Measurements from ENCODE around the gene CEBPG. TPM values are rescaled to one million over a fixed set of nuclear protein-coding genes. Genes with fewer than 3 reads are reported as not detected.
A peak's percentile ranks its signal among the peaks of the same experiment; 100 is the strongest.

The CEBPG gene
- polyA plus RNA-seq, 4 donors = 48.6 to 78.0 (median 67.7) TPM

DNA sequence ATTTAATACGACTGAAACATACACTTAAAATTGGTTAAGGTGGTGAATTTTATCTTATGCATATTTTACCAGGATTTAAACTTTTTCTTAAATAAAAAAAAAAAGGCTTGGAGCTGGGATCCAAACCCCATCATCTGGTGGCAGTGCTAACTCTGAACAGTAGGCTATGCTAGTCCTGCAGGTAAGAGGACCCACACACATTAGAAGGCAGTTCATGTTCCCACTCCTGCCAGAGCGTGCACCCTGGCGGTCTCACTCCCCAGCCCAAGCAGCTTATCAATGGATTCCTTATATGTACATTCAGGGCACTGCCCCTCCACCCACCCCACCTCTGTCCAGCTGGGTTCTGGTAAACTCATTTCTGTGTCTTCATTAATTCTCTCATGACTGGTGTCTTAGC, 39.9 kb upstream of the CEBPG start:
- peak; percentile 25 to 55 for DNase-seq
- Histone ChIP-seq H3K4me1 (ENCODE audit: control insufficient read depth in 3 of 3, insufficient read depth in 2 of 3, low read depth in 1 of 3, low read length in 2 of 3) (peaks cover 0 to 8% (median 0%) of the 10 kb centered on the region in 3 donors), H3K9me3 (ENCODE audit: control insufficient read depth in 2 of 2, insufficient read depth in 1 of 2, low read depth in 1 of 2, low read length in 1 of 2) (no peaks in the 10 kb centered on the region), H3K27ac (ENCODE audit: low read depth in 1 of 3, low read length in 2 of 3) (no peak overlapping the region), H3K27me3 (ENCODE audit: control insufficient read depth in 3 of 3, insufficient read depth in 3 of 3, low read length in 3 of 3) (no peaks in the 10 kb centered on the region), H3K4me3 (ENCODE audit: low read depth in 1 of 3, low read length in 3 of 3) (no peak overlapping the region), H3K36me3 (ENCODE audit: control insufficient read depth in 3 of 3, insufficient read depth in 2 of 3, low read depth in 1 of 3, low read length in 3 of 3) (no peaks in the 10 kb centered on the region)
- WGBS, 3 donors = 62 to 73% (median 70%) methylated on average over 3 of the region's 3 CpGs
- no peak for FAIRE-seq

- Histone ChIP-seq H3K4me3 (ENCODE audit: low read depth in 1 of 3, low read length in 3 of 3) (no peak overlapping the region), H3K27ac (ENCODE audit: low read depth in 1 of 3, low read length in 2 of 3) (no peak overlapping the region), H3K4me1 (ENCODE audit: control insufficient read depth in 3 of 3, insufficient read depth in 2 of 3, low read depth in 1 of 3, low read length in 2 of 3) (peaks cover 0 to 8% (median 0%) of the 10 kb centered on the region in 3 donors), H3K27me3 (ENCODE audit: control insufficient read depth in 3 of 3, insufficient read depth in 3 of 3, low read length in 3 of 3) (no peaks in the 10 kb centered on the region), H3K9me3 (ENCODE audit: control insufficient read depth in 2 of 2, insufficient read depth in 1 of 2, low read depth in 1 of 2, low read length in 1 of 2) (no peaks in the 10 kb centered on the region), H3K36me3 (ENCODE audit: control insufficient read depth in 3 of 3, insufficient read depth in 2 of 3, low read depth in 1 of 3, low read length in 3 of 3) (no peaks in the 10 kb centered on the region)
- FAIRE-seq = peak; percentile 19
- no peak for DNase-seq
- WGBS, 3 donors = 93 to 99% (median 95%) methylated on average over 3 of the region's 3 CpGs
These were observed 39.2 kb upstream of the CEBPG start for GRCh38 chr19:33334271-33334670.

DNA sequence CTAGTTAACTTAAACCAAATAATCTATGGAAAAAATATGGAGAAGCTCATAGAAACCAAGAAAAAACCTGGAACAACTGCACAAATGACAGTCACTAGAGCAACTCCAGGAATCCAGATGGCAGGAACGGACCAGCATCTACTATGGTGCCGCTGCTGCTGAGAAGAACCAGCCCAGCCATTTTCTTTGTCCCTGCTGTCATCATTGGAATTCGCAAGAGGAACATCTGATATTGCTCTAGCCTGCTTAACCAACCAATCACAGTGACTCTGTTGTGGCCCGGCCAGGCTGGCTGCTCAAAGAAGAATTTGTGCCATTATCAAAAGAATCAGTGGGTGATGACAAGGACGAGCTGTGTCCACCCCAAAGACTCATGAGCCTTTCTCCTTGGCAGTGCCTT, 38.1 kb upstream of the CEBPG start:
- WGBS, 3 donors = 82 to 97% (median 92%) methylated on average over 5 of the region's 5 CpGs
- no peaks in the 10 kb centered on the region for H3K36me3 ChIP-seq (ENCODE audit: control insufficient read depth in 3 of 3, insufficient read depth in 2 of 3, low read depth in 1 of 3, low read length in 3 of 3)
- DNase-seq (no peak), FAIRE-seq (no peak)
- peaks cover 0 to 5% (median 0%) of the 10 kb centered on the region in 3 donors for H3K4me1 ChIP-seq (ENCODE audit: control insufficient read depth in 3 of 3, insufficient read depth in 2 of 3, low read depth in 1 of 3, low read length in 2 of 3)
- no peaks in the 10 kb centered on the region for H3K9me3 ChIP-seq (ENCODE audit: control insufficient read depth in 2 of 2, insufficient read depth in 1 of 2, low read depth in 1 of 2, low read length in 1 of 2)
- H3K4me3 ChIP-seq (ENCODE audit: low read depth in 1 of 3, low read length in 3 of 3) = no peak overlapping the region
- no peak overlapping the region for H3K27ac ChIP-seq (ENCODE audit: low read depth in 1 of 3, low read length in 2 of 3)
- no peaks in the 10 kb centered on the region for H3K27me3 ChIP-seq (ENCODE audit: control insufficient read depth in 3 of 3, insufficient read depth in 3 of 3, low read length in 3 of 3)

GRCh38 chr19:33339016-33339984, 34.2 kb upstream of the CEBPG start:
- DNase-seq (no peak), FAIRE-seq (no peak)
- peaks cover 0 to 5% (median 0%) of the 10 kb centered on the region in 3 donors for H3K4me1 ChIP-seq (ENCODE audit: control insufficient read depth in 3 of 3, insufficient read depth in 2 of 3, low read depth in 1 of 3, low read length in 2 of 3)
- H3K4me3 ChIP-seq (ENCODE audit: low read depth in 1 of 3, low read length in 3 of 3) = no peak overlapping the region
- no peaks in the 10 kb centered on the region for H3K9me3 ChIP-seq (ENCODE audit: control insufficient read depth in 2 of 2, insufficient read depth in 1 of 2, low read depth in 1 of 2, low read length in 1 of 2)
- H3K36me3 ChIP-seq (ENCODE audit: control insufficient read depth in 3 of 3, insufficient read depth in 2 of 3, low read depth in 1 of 3, low read length in 3 of 3) = no peaks in the 10 kb centered on the region
- no peak overlapping the region for H3K27ac ChIP-seq (ENCODE audit: low read depth in 1 of 3, low read length in 2 of 3)
- 77 to 80% (median 79%) methylated on average over 8 of the region's 8 CpGs for WGBS, 3 donors
- H3K27me3 ChIP-seq (ENCODE audit: control insufficient read depth in 3 of 3, insufficient read depth in 3 of 3, low read length in 3 of 3) = no peaks in the 10 kb centered on the region

DNA sequence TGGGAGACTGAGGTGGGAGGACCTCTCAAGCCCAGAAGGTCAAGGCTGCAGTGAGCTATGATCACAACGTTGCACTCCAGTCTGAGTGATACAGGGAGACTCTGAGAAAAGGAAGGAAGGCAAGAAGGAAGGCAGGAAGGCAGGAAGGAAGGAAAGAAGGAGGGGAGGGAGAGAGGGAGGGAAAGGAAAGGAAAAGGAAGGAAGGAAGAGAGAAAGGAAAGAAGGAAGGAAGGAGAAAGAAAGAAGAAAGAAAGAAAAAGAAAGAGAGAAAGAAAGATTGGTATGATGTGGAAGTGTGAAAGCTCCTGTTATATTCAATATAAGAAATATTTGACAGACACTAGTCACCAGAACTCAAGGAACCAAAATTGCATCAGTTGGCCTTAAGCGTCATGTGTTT, 32.5 kb upstream of the CEBPG start:
- FAIRE-seq (no peak), DNase-seq (no peak)
- no peak overlapping the region for H3K4me3 ChIP-seq (ENCODE audit: low read depth in 1 of 3, low read length in 3 of 3)
- H3K27ac ChIP-seq (ENCODE audit: low read depth in 1 of 3, low read length in 2 of 3) = no peak overlapping the region
- 23 to 50% (median 39%) methylated on average over 2 of the region's 2 CpGs for WGBS, 3 donors
- no peaks in the 10 kb centered on the region for H3K9me3 ChIP-seq (ENCODE audit: control insufficient read depth in 2 of 2, insufficient read depth in 1 of 2, low read depth in 1 of 2, low read length in 1 of 2)
- H3K36me3 ChIP-seq (ENCODE audit: control insufficient read depth in 3 of 3, insufficient read depth in 2 of 3, low read depth in 1 of 3, low read length in 3 of 3) = no peaks in the 10 kb centered on the region
- no peaks in the 10 kb centered on the region for H3K27me3 ChIP-seq (ENCODE audit: control insufficient read depth in 3 of 3, insufficient read depth in 3 of 3, low read length in 3 of 3)
- peaks cover 0 to 5% (median 0%) of the 10 kb centered on the region in 3 donors for H3K4me1 ChIP-seq (ENCODE audit: control insufficient read depth in 3 of 3, insufficient read depth in 2 of 3, low read depth in 1 of 3, low read length in 2 of 3)

GRCh38 chr19:33343301-33343700, 30.2 kb upstream of the CEBPG start:
- H3K4me1 ChIP-seq (ENCODE audit: control insufficient read depth in 3 of 3, insufficient read depth in 2 of 3, low read depth in 1 of 3, low read length in 2 of 3) = no peaks in the 10 kb centered on the region
- WGBS, 3 donors = 75 to 96% (median 76%) methylated on average over 2 of the region's 2 CpGs
- H3K36me3 ChIP-seq (ENCODE audit: control insufficient read depth in 3 of 3, insufficient read depth in 2 of 3, low read depth in 1 of 3, low read length in 3 of 3) = no peaks in the 10 kb centered on the region
- FAIRE-seq (no peak), DNase-seq (no peak)
- peaks cover 0 to 2% (median 0%) of the 10 kb centered on the region in 3 donors for H3K27me3 ChIP-seq (ENCODE audit: control insufficient read depth in 3 of 3, insufficient read depth in 3 of 3, low read length in 3 of 3)
- H3K9me3 ChIP-seq (ENCODE audit: control insufficient read depth in 2 of 2, insufficient read depth in 1 of 2, low read depth in 1 of 2, low read length in 1 of 2) = no peaks in the 10 kb centered on the region
- no peak overlapping the region for H3K27ac ChIP-seq (ENCODE audit: low read depth in 1 of 3, low read length in 2 of 3)
- H3K4me3 ChIP-seq (ENCODE audit: low read depth in 1 of 3, low read length in 3 of 3) = no peak overlapping the region

- 33 to 60% (median 55%) methylated on average over 12 of the region's 12 CpGs for WGBS, 3 donors
- Histone ChIP-seq H3K4me1 (ENCODE audit: control insufficient read depth in 3 of 3, insufficient read depth in 2 of 3, low read depth in 1 of 3, low read length in 2 of 3) (no peaks in the 10 kb centered on the region), H3K27me3 (ENCODE audit: control insufficient read depth in 3 of 3, insufficient read depth in 3 of 3, low read length in 3 of 3) (peaks cover 0 to 2% (median 0%) of the 10 kb centered on the region in 3 donors), H3K9me3 (ENCODE audit: control insufficient read depth in 2 of 2, insufficient read depth in 1 of 2, low read depth in 1 of 2, low read length in 1 of 2) (no peaks in the 10 kb centered on the region), H3K27ac (ENCODE audit: low read depth in 1 of 3, low read length in 2 of 3) (no peak overlapping the region), H3K4me3 (ENCODE audit: low read depth in 1 of 3, low read length in 3 of 3) (no peak overlapping the region), H3K36me3 (ENCODE audit: control insufficient read depth in 3 of 3, insufficient read depth in 2 of 3, low read depth in 1 of 3, low read length in 3 of 3) (no peaks in the 10 kb centered on the region)
- DNase-seq = no peak
- no peak for FAIRE-seq
These were observed 29.5 kb upstream of the CEBPG start for GRCh38 chr19:33343859-33344572.

DNA sequence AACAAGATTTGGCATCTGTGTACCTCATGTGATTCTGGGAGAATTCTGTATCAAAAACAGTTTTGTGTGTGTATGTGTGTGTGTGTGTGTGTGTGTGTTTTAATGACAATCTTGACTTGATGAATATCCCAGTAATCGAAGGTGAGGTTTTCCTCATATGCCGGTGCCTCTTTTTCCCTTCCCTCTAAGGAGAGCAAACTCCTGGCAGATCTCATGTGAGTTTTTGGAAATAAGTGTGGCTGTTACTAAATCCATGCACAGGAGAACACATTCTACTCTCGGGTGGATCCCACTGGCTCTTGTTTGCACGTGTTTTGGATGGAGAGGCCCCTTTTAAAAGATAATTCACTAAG, 29.0 kb upstream of the CEBPG start:
- no peak overlapping the region for H3K4me3 ChIP-seq (ENCODE audit: low read depth in 1 of 3, low read length in 3 of 3)
- H3K36me3 ChIP-seq (ENCODE audit: control insufficient read depth in 3 of 3, insufficient read depth in 2 of 3, low read depth in 1 of 3, low read length in 3 of 3) = no peaks in the 10 kb centered on the region
- DNase-seq (no peak), FAIRE-seq (no peak)
- H3K27me3 ChIP-seq (ENCODE audit: control insufficient read depth in 3 of 3, insufficient read depth in 3 of 3, low read length in 3 of 3) = peaks cover 0 to 2% (median 0%) of the 10 kb centered on the region in 3 donors
- H3K4me1 ChIP-seq (ENCODE audit: control insufficient read depth in 3 of 3, insufficient read depth in 2 of 3, low read depth in 1 of 3, low read length in 2 of 3) = no peaks in the 10 kb centered on the region
- H3K27ac ChIP-seq (ENCODE audit: low read depth in 1 of 3, low read length in 2 of 3) = no peak overlapping the region
- 62 to 65% (median 65%) methylated on average over 4 of the region's 4 CpGs for WGBS, 3 donors
- H3K9me3 ChIP-seq (ENCODE audit: control insufficient read depth in 2 of 2, insufficient read depth in 1 of 2, low read depth in 1 of 2, low read length in 1 of 2) = no peaks in the 10 kb centered on the region

Measured in small intestine (tissue), 7 donors.